IPS-15b (cell line): ENCODE measurements around the gene CKMT1A.
"Not testable (repeated sequence)": the region's sequence is repeated elsewhere in the genome, so short reads cannot be mapped to it uniquely, and the experiment has no call there.

ENCODE experiments used
- H3K27me3 ChIP-seq: one replicate; pipeline ENCODE4 v1.6.1; 2013; ENCODE audit warnings: low read length; ENCODE audit not compliant: control insufficient read depth, insufficient read depth
- H3K36me3 ChIP-seq: one replicate; pipeline ENCODE4 v1.6.1; 2013; ENCODE audit warnings: low read length; ENCODE audit not compliant: control insufficient read depth, insufficient read depth
- H3K4me1 ChIP-seq: one replicate; pipeline ENCODE4 v1.6.1; 2013; ENCODE audit warnings: mild to moderate bottlenecking, low read length; ENCODE audit not compliant: control insufficient read depth, insufficient read depth
- H3K4me3 ChIP-seq: one replicate; pipeline ENCODE4 v1.5.1; 2013; ENCODE audit warnings: low read depth, low read length
- H3K9ac ChIP-seq: one replicate; pipeline ENCODE4 v1.6.1; 2013; ENCODE audit warnings: low read depth, mild to moderate bottlenecking, low read length
- H3K9me3 ChIP-seq: one replicate; pipeline ENCODE4 v1.6.1; 2013; ENCODE audit warnings: mild to moderate bottlenecking, low read length; ENCODE audit not compliant: control insufficient read depth, insufficient read depth

The CKMT1A gene

DNA sequence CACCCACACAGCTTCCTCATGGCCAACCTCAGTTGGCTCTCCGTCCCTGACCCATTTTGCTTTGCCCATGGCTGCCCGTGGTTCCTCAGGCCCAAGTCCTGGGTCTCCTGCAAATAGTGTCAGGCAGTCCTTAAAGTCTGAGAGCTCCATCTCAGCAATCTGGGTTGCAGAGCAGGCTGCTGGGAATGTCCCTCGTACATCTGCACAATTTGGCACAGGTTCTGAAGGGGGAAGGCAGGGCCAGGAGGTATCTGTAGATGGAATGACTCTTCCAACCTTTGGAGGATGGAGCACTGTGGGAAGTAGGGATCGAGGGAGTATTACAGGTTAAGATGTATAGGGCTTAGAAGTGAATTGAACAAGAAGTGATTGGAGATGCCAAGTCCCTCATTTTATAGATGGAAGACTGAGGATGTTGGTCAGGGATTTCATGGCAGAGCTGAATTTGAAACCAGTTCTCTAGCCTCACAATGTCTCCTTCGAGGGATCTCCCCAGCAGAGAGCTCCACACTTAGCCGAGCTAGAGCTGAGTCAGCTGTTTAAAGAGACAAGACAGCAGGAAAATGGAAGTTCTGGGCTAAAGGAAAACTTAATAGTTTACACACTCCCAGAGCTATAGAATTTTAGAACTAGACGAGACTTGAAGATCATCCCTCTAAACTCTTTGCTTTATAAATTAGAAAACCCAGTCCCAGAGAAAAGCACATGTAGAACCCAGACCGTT lies 9.2 kb downstream of the CKMT1A start:
- no peak overlapping the region for H3K9ac ChIP-seq
- no peaks in the 10 kb centered on the region for H3K9me3 ChIP-seq
- H3K4me1 ChIP-seq, result no peaks in the 10 kb centered on the region
- no peaks in the 10 kb centered on the region for H3K27me3 ChIP-seq
- H3K4me3 ChIP-seq, result no peak overlapping the region
- H3K36me3 ChIP-seq, result no peaks in the 10 kb centered on the region

DNA sequence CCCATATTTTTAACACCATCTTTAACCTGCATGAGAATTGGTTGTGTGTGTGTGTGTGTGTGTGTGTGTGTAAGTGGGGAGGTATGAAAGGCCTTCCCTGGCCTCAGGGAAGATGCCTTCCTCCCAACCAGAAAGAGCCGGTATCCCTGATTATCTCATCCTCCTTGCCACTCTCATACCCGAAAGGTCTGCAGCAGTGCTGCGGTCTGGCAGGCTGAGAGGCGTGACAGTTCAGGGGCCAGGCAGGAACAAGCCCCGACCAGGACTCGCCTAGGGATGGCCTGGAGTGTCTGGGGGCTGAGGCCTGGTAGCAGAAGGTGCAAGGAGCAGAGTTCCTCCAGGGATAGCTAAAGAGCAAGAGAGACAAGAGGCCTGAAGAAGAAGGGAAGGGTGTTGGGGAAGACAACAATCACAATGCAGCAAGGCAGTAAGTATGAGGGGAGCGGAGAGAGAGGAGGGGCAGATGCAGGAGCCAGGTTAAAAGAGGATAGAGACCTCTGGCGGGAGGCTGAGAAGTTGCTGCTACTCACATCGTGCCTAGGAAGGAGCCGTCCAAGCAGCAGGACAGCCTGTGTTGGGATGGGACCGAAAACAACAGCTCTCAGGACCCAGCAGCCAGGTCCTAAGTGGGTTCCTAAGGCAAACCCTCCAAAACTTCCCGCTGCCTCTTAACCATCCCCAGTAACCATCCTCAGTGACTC lies 16.9 kb downstream of the CKMT1A start:
- not testable (repeated sequence) for H3K4me1 ChIP-seq, H3K4me3 ChIP-seq, H3K36me3 ChIP-seq, H3K27me3 ChIP-seq, H3K9me3 ChIP-seq, H3K9ac ChIP-seq

DNA sequence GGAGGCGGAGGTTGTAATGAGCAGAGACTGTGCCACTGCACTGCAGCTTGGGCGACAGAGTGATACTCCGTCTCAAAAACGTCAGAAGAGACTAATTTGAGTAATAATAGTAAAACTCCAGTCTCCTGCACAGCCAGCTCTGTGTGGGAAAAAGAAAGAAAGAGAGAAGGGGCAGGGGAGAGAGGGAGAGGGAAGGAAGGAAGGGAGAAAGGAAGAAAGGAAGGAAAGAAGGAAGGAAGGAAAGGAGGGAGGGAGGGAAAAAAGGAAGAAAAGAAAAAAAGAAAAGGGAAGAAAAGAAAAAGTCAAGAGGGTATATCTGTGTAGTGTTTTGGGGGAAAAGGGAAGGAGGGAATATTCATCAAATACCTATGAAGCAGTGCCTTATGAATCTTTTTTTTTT lies 29.5 kb downstream of the CKMT1A start:
- Histone ChIP-seq H3K27me3 (no peaks in the 10 kb centered on the region), H3K4me1 (no peaks in the 10 kb centered on the region), H3K36me3 (no peaks in the 10 kb centered on the region), H3K4me3 (no peak overlapping the region), H3K9me3 (no peaks in the 10 kb centered on the region), H3K9ac (no peak overlapping the region)

DNA sequence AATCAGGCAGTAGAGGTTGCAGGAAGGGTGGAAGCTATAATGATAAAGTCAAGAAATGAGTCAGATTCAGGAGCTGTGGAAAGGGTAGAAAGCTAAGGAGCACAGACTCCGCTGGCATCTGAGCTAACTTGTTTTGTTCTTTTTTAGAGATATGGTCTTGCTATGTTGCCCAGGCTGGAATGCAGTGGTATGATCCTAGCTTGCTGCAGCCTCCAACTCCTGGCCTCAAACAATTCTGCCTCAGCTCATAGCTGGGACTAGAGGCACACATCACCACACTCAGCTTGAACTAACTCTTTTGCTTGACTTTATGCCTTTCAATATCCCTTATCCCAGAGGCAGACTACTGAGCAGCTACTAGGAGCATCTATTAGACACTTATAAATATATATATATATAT lies 32.6 kb downstream of the CKMT1A start:
- H3K36me3 ChIP-seq, H3K4me1 ChIP-seq, H3K27me3 ChIP-seq, H3K4me3 ChIP-seq, H3K9me3 ChIP-seq, H3K9ac ChIP-seq: not testable (repeated sequence)

DNA sequence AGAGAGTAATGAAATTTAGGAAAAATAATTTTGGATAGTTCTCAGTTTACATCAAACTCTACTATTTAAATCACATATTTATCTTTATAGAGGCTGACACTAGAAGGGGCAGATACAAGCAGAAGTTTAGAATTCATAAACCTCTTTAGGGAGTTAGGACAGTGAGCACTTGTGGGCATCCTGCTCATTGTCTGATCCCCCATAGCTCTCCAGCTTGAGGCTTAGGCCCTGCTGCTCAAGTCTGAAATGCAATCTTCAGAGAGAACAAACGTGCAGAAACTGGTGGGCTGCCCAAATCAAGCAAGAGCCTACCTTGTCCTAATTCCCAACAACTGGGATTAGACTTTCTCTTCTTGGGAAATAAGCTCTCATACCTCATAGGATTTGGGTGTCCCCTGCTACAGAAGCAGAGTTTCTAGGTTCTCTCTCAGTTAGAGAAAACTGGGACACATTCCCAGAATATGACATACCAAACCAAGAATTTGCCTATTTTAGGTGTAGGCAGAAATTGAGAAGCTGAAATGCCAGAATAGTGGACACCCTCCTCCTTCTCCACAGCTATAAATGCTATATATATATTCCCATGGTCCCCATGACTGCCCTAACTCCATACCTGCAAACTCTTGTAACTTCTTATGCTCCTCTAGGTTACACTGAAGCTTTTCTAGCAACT lies 34.5 kb downstream of the CKMT1A start:
- H3K4me1 ChIP-seq, H3K27me3 ChIP-seq, H3K36me3 ChIP-seq, H3K9me3 ChIP-seq, H3K4me3 ChIP-seq, H3K9ac ChIP-seq: not testable (repeated sequence)

DNA sequence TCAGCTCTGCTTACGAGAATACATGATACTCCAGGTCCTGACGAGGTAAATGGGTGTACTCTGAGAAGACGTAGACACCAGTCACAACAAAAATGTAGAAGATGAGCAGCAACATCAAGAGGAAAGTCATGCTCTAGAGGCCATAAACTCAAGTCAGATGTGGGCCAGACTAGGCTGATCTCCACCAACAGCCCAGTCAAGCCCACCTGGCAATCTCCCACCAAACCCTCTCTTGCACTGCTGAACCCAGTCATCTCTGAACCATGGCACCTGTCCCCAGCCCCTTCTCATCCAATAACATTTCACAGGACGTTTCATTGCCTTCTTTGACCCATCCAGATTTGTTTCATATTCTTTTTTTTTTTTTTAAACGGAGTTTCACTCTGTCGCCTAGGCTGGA lies 41.8 kb downstream of the CKMT1A start:
- no peaks in the 10 kb centered on the region for H3K9me3 ChIP-seq
- no peak overlapping the region for H3K4me3 ChIP-seq
- no peak overlapping the region for H3K9ac ChIP-seq
- H3K36me3 ChIP-seq, result no peaks in the 10 kb centered on the region
- H3K27me3 ChIP-seq, result no peaks in the 10 kb centered on the region
- H3K4me1 ChIP-seq, result no peaks in the 10 kb centered on the region

DNA sequence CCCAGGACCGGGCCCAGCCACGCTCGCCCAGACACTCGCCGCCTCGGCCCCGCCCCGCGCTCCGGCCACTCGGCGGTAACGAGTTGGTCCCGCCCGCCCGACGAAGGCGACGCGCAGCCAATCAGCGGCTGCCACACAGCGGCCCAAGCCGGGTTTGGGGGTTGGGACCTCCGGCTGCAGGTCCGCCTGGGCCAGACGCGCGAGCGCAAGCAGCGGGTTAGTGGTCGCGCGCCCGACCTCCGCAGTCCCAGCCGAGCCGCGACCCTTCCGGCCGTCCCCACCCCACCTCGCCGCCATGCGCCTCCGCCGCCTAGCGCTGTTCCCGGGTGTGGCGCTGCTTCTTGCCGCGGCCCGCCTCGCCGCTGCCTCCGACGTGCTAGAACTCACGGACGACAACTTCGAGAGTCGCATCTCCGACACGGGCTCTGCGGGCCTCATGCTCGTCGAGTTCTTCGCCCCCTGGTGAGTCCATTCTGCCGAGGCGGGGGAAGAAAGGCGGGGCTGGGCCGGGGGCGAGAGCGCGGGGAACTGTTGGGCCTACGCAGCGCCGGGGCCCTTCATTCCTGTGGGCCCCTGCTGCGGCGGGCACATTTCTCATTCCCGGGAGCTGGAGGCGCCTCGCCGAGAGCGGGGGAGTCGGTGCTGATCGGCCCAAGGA lies 52.7 kb downstream of the CKMT1A start, which contains the start of gene PDIA3:
PDIA3 (plus strand) TSS at position 194 of the 658 bp plus-strand sequence; CDS start at position 296, 102 bp downstream.
- not testable (repeated sequence) for H3K4me1 ChIP-seq, H3K9me3 ChIP-seq, H3K36me3 ChIP-seq, H3K27me3 ChIP-seq
- Histone ChIP-seq H3K4me3 (peak within 1 kb of the TSS; percentile 60), H3K9ac (peak within 1 kb of the TSS; percentile 79)

DNA sequence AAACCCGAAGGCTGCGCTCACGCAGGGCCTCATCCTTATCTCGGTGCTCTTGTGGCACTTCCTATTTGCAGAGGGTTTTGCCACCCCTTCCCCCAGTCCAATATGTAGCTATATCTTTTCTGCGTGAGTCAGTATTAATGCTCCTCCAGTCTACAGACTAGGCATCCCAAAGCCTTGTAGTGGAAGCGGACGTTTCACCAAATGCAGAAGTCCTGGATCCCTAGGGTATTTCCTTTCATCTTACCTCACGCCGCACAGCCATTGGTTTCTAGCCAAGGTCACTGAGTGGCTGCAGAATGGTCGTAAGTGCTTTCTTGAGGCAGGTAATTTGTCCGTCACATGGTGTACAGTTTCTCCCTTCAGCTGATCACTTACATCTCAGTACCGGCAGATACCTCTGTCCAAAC lies 53.2 kb downstream of the CKMT1A start:
- not testable (repeated sequence) for H3K4me1 ChIP-seq, H3K27me3 ChIP-seq, H3K36me3 ChIP-seq, H3K9me3 ChIP-seq
- Histone ChIP-seq H3K9ac (peak overlapping the region; percentile 79), H3K4me3 (peak overlapping the region; percentile 60)

DNA sequence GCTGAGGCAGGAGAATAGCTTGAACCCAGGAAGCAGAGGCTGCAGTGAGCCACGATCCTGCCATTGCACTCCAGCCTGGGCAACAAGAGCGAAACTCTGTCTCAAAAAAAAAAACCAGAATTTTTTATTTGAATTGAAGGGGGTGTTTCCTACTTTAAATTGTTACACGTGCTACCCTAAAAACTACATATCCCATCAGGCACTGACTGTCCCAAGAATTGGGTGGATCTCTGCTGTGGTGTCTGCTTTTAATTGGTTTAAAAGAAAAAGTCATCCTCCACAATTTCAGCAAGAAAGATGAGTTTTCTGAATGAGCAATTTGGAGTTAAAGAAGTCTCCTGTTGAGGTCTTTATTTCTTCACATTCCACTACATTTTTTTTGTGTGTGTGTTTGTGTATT lies 54.7 kb downstream of the CKMT1A start:
- Histone ChIP-seq H3K9ac (no peak overlapping the region), H3K9me3 (no peaks in the 10 kb centered on the region), H3K36me3 (no peaks in the 10 kb centered on the region), H3K4me1 (no peaks in the 10 kb centered on the region), H3K27me3 (no peaks in the 10 kb centered on the region), H3K4me3 (no peak overlapping the region)
